Measurements from ENCODE around the gene DPH1.

DPH1 gene

DNA sequence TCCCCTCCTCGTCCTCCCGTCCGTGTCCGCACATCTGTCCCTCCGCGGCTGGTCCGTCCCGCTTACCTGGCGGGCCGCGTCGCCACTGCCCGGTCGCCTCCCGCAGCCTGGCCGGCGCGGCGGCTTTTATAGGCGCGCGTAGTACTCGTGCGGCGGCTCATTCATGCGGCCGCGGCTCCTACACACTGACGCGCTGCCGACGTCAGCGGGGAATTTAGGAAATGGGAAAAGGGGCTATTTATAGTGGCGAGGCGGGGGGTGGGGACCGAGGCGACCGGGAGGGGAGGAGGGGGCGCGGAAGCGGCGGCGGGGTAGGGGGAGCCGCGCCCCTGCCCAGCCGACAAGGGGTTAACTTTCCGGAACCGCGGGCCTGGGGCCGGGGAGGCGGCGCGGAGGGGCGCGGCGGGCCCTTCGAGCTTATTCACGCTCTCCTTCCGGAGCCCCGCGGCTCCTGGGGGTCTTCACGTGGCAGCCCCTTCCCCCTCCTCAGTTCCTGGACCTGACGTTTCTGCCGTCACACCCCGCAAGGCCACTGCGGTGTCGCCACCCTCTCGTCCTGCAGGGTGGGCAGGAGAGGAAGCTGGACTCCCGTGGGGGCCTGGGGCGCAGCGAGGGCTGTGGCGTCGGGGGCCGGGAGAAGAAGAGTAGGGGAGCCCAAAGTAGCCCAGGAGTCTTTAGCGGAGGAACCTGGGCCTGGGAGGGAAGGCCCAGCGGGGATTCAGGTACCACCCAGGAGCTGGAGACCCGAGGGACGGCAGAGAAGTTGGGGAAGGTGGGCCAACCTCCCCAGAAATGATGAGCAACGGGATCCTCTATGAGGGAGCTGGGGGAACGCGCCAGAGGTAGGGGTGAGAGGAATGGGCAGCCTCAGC, 21.3 kb downstream of the DPH1 start:
- no peak for DNase-seq (ENCODE audit: low read depth)
- no peak overlapping the region for H3K4me3 ChIP-seq (ENCODE audit: low read length)
- TF ChIP-seq, protein P1, sequence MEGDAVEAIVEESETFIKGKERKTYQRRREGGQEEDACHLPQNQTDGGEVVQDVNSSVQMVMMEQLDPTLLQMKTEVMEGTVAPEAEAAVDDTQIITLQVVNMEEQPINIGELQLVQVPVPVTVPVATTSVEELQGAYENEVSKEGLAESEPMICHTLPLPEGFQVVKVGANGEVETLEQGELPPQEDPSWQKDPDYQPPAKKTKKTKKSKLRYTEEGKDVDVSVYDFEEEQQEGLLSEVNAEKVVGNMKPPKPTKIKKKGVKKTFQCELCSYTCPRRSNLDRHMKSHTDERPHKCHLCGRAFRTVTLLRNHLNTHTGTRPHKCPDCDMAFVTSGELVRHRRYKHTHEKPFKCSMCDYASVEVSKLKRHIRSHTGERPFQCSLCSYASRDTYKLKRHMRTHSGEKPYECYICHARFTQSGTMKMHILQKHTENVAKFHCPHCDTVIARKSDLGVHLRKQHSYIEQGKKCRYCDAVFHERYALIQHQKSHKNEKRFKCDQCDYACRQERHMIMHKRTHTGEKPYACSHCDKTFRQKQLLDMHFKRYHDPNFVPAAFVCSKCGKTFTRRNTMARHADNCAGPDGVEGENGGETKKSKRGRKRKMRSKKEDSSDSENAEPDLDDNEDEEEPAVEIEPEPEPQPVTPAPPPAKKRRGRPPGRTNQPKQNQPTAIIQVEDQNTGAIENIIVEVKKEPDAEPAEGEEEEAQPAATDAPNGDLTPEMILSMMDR (conservative IDR thresholded peaks at IDR 0.05; ENCODE audit: low read depth, low read length) = no peak

DNA sequence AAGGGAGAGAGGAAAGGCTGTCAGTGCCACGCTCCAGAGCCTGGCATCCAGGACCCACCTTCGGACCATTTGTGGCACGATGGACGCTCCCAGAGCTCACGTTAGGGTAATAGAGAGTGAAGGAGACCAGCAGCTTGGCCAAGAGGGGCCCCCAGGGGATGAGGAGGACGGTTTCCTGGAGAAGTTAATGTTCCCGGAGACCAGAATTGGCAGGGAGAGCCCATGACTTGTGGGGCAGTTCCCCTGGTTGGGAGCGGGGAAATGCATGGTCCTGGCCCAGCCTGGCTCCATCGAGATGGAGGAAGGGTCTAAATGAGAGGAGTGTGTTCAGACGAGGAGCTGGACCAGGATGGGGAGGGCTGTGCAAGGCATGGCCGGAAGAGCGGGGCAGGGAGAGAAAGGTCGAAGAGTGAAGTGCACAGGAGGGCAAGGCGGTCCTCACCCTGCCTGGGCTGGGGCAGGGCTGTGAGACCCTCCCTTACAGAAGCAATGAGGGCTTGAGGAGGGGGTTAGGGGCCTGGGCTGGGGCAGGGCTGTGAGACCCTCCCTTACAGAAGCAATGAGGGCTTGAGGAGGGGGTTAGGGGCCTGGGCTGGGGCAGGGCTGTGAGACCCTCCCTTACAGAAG, 22.1 kb downstream of the DPH1 start:
- TF ChIP-seq, protein P1 (conservative IDR thresholded peaks at IDR 0.05; ENCODE audit: low read depth, low read length) = no peak
- DNase-seq (ENCODE audit: low read depth) = no peak
- no peak overlapping the region for H3K4me3 ChIP-seq (ENCODE audit: low read length)

DNA sequence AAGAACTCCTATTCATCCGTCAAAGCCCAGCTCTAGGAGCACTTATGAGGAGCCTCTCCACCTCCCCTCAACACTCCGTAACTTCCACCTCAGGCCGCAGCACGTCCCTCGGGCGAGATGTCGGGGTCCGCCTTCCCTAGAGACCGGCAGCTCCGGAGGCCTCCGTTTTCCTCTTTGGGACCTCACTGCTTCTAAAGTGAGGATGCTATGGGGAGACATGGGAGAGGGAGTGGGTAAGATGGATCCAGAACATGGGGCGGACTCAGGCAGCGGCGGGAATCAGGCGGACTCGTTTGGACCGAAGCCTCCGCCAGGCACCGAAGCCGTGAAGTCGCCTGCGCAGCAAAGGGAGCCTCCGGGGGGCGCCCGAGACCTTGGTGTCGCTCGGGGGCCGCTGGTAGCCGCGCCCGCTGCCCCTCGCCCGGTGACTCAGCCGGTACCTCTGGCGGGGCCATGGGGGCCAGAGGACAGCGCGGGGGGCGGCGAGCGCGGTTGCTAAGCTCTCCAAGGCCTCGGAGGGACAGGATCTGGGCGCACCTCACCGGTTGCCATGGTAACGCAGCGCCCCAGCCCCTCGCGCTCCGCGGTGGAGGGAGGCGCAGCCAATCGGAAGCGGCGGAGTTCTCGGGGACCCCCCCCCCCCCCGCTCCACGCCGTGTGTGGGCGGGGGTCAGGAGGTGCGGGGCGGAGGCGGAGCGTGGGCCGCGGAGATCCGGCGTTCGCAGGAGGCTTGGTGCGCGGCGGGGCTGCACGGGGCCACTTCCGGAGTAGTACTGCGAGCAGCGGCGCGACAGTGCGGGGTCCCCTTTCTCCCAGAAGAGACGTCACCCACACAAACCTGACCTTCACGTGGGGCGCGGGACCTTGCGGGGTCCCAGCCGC, 23.7 kb downstream of the DPH1 start:
- TF ChIP-seq, protein P1 (conservative IDR thresholded peaks at IDR 0.05; ENCODE audit: low read depth, low read length) = peak; percentile 56
- DNase-seq (ENCODE audit: low read depth) = no peak
- peak overlapping the region; percentile 43 for H3K4me3 ChIP-seq (ENCODE audit: low read length)

DNA sequence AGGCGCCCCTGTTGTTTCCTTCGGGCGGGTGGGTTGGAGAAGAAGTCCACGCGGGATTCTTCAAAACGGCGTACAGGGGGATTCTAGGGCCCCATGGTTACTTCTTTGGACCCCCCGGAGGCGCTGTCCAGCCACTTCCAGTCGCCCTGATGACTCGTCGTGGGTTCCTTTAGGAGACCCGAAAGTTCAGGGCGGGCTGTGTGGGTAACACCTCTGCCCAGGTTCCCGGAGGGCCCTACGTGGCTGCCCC, 24.2 kb downstream of the DPH1 start:
- peak overlapping the region; percentile 43 for H3K4me3 ChIP-seq (ENCODE audit: low read length)
- DNase-seq (ENCODE audit: low read depth) = no peak
- TF ChIP-seq, protein P1 (conservative IDR thresholded peaks at IDR 0.05; ENCODE audit: low read depth, low read length) = no peak

DNA sequence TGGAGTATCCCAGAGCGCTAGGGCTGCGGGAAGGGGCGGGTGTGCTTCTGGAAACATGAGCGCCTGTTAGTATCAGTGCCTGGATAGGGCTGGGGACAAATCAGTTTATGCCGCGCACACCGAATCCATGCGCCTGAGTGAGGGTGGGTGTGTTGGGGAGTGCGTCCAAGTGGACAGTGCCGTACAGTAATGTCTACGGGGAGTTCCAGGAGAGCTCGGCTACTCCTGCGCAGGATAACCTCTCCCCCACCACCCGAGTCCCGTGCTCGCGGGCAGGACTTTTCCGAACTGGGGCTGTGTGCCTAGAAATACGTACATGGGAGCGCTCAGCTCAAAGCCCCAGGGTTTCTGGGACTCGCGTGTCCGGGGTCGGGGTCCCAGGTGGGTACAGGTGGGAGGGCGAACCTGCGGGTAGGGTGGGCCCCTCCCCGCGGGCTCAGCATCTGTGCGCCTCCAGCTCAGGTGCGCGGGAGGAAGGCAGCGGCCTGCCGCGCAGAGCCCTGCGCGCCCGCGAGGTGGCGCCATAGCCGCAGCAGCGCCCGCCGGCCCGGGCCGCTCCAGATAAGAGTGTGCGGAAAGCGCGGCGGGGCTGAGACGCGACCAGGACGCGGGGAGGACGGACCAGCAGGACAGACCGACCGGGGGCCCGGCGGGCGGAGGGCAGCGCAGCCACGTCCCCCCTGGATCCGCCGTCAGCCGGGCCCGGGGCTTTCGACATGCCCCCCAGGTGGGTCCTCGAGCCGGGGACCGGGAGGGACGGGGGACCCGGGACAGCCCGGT, 24.7 kb downstream of the DPH1 start, which contains the start of gene HIC1:
Gene HIC1, plus strand, starts transcription at position 592 of the 780 bp plus-strand sequence. CDS start 1,588 bp downstream, outside the sequence.
- H3K4me3 ChIP-seq (ENCODE audit: low read length) = peak within 1 kb of the TSS; percentile 44
- TF ChIP-seq, protein P1 (conservative IDR thresholded peaks at IDR 0.05; ENCODE audit: low read depth, low read length) = peak; percentile 69
- DNase-seq (ENCODE audit: low read depth) = no peak

Measured in retinal pigment epithelial cell (primary cell).